RPMI7951 (cell line): ENCODE results near the gene ZPR1. TPM values are rescaled to one million over a fixed set of nuclear protein-coding genes. Genes with fewer than 3 reads are reported as not detected.

Experiments
- DNase-seq: peaks from one replicate; pipeline ENCODE4 v3.0.0-alpha.2; 2012; ENCODE audit warnings: low read depth
- total RNA-seq: library from RNA; depleted of rRNA; stranded (reverse); fragments of >200 nt; shearing (Covaris generic); gene quantifications from 2 replicates; pipeline ENCODE4 v1.2.3, GENCODE V29; 2014

Gene ZPR1
- total RNA-seq, 1 experiment from 2014 or later: 63.3 TPM

- no peak for DNase-seq
Observed at GRCh38 chr11:116750070-116750718, 37.6 kb downstream of the ZPR1 start.

GRCh38 chr11:116742104-116742503 lies 45.7 kb downstream of the ZPR1 start:
- DNase-seq: no peak

GRCh38 chr11:116740741-116741140 lies 47.1 kb downstream of the ZPR1 start:
- DNase-seq: no peak

- no peak for DNase-seq
Observed at GRCh38 chr11:116738975-116739374, 48.8 kb downstream of the ZPR1 start.

GRCh38 chr11:116736763-116737162 lies 51.1 kb downstream of the ZPR1 start:
- DNase-seq: peak; percentile 13

- no peak for DNase-seq
Observed at GRCh38 chr11:116733969-116734508, 53.8 kb downstream of the ZPR1 start.

GRCh38 chr11:116733043-116733755 lies 54.6 kb downstream of the ZPR1 start:
- no peak for DNase-seq

- DNase-seq: peak; percentile 60
Observed at GRCh38 chr11:116732271-116733042, 55.4 kb downstream of the ZPR1 start.

- DNase-seq: no peak
Observed at GRCh38 chr11:116731821-116732220, 56.0 kb downstream of the ZPR1 start.

GRCh38 chr11:116731097-116731761 lies 56.6 kb downstream of the ZPR1 start:
- peak; percentile 8 for DNase-seq

- no peak for DNase-seq
Observed at GRCh38 chr11:116730601-116731000, 57.2 kb downstream of the ZPR1 start.

- no peak for DNase-seq
Observed at GRCh38 chr11:116730241-116730561, 57.6 kb downstream of the ZPR1 start.

- DNase-seq: no peak
Observed at GRCh38 chr11:116729501-116730240, 58.2 kb downstream of the ZPR1 start.

GRCh38 chr11:116727990-116728389 lies 59.8 kb downstream of the ZPR1 start:
- no peak for DNase-seq

- DNase-seq: no peak
Observed at GRCh38 chr11:116725434-116726221, 62.2 kb downstream of the ZPR1 start.

GRCh38 chr11:116724813-116725212 lies 63.0 kb downstream of the ZPR1 start:
- DNase-seq: no peak
